Mammary epithelial cell (primary cell): Measurements from ENCODE around the gene KRT74.

Experiments
- EZH2 ChIP-seq: IDR thresholded peaks from 2 replicates; pipeline ENCODE4 v1.6.1; 2012; ENCODE audit warnings: low read length, inconsistent platforms, borderline replicate concordance
- TF ChIP-seq, protein P1 (sequence below), 2 donors: IDR thresholded peaks in 1 of 2; conservative IDR thresholded peaks in 1 of 2; 2 replicates each; pipeline ENCODE4 v1.5.1; 2011 to 2012; ENCODE audit warnings: inconsistent platforms in 2 of 2, low read length in 2 of 2, mild to moderate bottlenecking in 2 of 2, control low read depth in 1 of 2, low read depth in 1 of 2; ENCODE audit not compliant: insufficient read depth in 1 of 2; ENCODE audit errors: extremely low read depth in 1 of 2

GRCh38 chr12:52581481-52581880, 7.8 kb upstream of the KRT74 start:
- TF ChIP-seq, protein P1, sequence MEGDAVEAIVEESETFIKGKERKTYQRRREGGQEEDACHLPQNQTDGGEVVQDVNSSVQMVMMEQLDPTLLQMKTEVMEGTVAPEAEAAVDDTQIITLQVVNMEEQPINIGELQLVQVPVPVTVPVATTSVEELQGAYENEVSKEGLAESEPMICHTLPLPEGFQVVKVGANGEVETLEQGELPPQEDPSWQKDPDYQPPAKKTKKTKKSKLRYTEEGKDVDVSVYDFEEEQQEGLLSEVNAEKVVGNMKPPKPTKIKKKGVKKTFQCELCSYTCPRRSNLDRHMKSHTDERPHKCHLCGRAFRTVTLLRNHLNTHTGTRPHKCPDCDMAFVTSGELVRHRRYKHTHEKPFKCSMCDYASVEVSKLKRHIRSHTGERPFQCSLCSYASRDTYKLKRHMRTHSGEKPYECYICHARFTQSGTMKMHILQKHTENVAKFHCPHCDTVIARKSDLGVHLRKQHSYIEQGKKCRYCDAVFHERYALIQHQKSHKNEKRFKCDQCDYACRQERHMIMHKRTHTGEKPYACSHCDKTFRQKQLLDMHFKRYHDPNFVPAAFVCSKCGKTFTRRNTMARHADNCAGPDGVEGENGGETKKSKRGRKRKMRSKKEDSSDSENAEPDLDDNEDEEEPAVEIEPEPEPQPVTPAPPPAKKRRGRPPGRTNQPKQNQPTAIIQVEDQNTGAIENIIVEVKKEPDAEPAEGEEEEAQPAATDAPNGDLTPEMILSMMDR (conservative IDR thresholded peaks at IDR 0.05 in 1 of 2, IDR thresholded peaks at IDR 0.05 in 1 of 2; ENCODE audit: extremely low read depth in 1 of 2, insufficient read depth in 1 of 2, low read depth in 1 of 2, low read length in 2 of 2), result no peak
- TF ChIP-seq EZH2, result no peak
